ENCODE results near the gene ABLIM2.

DNA sequence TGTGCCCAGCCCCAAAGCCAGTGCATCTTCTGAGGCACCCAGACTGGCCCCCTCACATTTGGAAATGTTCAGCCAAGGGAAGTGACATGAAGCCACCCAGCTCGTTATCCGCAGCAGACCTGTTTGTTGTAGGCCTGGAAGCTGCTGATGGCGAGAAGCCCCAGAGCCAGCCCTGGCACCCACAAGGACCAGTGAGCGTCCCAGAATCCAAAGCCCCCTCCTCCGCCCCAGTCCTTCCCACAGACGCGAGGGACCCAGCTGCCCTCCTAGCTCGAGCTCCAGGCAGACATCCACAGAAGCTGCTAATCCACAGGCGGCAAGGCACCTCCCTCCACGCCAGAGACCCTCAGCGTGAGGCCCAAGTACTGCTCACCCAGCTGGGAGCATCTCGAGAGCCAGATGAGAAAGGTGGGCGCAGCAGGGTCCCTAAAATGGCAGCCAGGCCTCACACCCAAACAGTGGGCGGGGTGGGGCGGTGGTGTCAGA lies 7.4 kb downstream of the ABLIM2 start:
- TF ChIP-seq JUND (CRISPR knock-in tag; IDR thresholded peaks at IDR 0.05) (no peak), STAT5B (CRISPR knock-in tag; IDR thresholded peaks at IDR 0.05) (no peak), ZNF12 (CRISPR knock-in tag; IDR thresholded peaks at IDR 0.05) (no peak), PRPF4 (IDR thresholded peaks at IDR 0.05; ENCODE audit: low read depth, low read length, poor library complexity, severe bottlenecking) (no peak), HOXA3 (CRISPR knock-in tag; IDR thresholded peaks at IDR 0.05) (no peak), ZNF607 (CRISPR knock-in tag; IDR thresholded peaks at IDR 0.05; ENCODE audit: borderline replicate concordance) (no peak), AKAP8 (CRISPR knock-in tag; IDR thresholded peaks at IDR 0.05) (no peak), TAF1 (CRISPR knock-in tag; IDR thresholded peaks at IDR 0.05) (no peak), SRSF9 (IDR thresholded peaks at IDR 0.05; ENCODE audit: borderline replicate concordance, insufficient read depth, low read depth, low read length, poor library complexity, severe bottlenecking) (no peak)
- TF ChIP-seq, protein P1, sequence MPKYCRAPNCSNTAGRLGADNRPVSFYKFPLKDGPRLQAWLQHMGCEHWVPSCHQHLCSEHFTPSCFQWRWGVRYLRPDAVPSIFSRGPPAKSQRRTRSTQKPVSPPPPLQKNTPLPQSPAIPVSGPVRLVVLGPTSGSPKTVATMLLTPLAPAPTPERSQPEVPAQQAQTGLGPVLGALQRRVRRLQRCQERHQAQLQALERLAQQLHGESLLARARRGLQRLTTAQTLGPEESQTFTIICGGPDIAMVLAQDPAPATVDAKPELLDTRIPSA (CRISPR knock-in tag; IDR thresholded peaks at IDR 0.05; ENCODE audit: borderline replicate concordance) = no peak
- TF ChIP-seq, protein P2, sequence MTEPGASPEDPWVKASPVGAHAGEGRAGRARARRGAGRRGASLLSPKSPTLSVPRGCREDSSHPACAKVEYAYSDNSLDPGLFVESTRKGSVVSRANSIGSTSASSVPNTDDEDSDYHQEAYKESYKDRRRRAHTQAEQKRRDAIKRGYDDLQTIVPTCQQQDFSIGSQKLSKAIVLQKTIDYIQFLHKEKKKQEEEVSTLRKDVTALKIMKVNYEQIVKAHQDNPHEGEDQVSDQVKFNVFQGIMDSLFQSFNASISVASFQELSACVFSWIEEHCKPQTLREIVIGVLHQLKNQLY (CRISPR knock-in tag; IDR thresholded peaks at IDR 0.05) = no peak
- TF ChIP-seq, protein P3, sequence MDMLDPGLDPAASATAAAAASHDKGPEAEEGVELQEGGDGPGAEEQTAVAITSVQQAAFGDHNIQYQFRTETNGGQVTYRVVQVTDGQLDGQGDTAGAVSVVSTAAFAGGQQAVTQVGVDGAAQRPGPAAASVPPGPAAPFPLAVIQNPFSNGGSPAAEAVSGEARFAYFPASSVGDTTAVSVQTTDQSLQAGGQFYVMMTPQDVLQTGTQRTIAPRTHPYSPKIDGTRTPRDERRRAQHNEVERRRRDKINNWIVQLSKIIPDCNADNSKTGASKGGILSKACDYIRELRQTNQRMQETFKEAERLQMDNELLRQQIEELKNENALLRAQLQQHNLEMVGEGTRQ (IDR thresholded peaks at IDR 0.05; ENCODE audit: low read depth, low read length) = no peak
- TF ChIP-seq, protein P3 (CRISPR knock-in tag; IDR thresholded peaks at IDR 0.05; ENCODE audit: borderline replicate concordance) = no peak
- TF ChIP-seq, protein P4, sequence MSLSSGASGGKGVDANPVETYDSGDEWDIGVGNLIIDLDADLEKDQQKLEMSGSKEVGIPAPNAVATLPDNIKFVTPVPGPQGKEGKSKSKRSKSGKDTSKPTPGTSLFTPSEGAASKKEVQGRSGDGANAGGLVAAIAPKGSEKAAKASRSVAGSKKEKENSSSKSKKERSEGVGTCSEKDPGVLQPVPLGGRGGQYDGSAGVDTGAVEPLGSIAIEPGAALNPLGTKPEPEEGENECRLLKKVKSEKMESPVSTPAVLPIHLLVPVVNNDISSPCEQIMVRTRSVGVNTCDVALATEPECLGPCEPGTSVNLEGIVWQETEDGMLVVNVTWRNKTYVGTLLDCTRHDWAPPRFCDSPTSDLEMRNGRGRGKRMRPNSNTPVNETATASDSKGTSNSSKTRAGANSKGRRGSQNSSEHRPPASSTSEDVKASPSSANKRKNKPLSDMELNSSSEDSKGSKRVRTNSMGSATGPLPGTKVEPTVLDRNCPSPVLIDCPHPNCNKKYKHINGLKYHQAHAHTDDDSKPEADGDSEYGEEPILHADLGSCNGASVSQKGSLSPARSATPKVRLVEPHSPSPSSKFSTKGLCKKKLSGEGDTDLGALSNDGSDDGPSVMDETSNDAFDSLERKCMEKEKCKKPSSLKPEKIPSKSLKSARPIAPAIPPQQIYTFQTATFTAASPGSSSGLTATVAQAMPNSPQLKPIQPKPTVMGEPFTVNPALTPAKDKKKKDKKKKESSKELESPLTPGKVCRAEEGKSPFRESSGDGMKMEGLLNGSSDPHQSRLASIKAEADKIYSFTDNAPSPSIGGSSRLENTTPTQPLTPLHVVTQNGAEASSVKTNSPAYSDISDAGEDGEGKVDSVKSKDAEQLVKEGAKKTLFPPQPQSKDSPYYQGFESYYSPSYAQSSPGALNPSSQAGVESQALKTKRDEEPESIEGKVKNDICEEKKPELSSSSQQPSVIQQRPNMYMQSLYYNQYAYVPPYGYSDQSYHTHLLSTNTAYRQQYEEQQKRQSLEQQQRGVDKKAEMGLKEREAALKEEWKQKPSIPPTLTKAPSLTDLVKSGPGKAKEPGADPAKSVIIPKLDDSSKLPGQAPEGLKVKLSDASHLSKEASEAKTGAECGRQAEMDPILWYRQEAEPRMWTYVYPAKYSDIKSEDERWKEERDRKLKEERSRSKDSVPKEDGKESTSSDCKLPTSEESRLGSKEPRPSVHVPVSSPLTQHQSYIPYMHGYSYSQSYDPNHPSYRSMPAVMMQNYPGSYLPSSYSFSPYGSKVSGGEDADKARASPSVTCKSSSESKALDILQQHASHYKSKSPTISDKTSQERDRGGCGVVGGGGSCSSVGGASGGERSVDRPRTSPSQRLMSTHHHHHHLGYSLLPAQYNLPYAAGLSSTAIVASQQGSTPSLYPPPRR (CRISPR knock-in tag; IDR thresholded peaks at IDR 0.05; ENCODE audit: borderline replicate concordance) = no peak

All from HepG2 (cell line).